Measurements from ENCODE around the gene EEF1B2. TPM values are rescaled to one million over a fixed set of nuclear protein-coding genes. Genes with fewer than 3 reads are reported as not detected.

The EEF1B2 gene
- total RNA-seq, 1 experiment from 2014 or later, result 768 TPM

DNA sequence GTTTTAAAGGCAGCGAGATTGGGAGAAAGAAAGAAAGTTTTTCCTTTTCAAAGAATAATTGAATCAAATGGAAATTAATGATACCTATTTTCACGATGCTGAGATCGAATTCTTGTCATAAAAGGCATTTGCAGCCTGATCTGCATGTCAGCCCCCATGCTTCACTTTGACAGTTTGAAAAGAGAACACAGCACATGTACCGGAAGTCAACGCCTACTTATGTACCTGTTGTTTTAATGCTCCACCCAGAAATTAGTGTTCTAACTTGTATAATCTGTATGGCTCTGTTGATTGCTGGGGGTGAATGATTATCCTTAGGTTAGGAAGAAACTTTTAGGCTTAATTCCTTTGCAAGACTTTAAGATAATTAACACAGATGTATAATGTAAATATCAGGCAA is 31.0 kb downstream of the EEF1B2 start:
- Histone ChIP-seq H2BK20ac (ENCODE audit: low read depth, low read length, poor library complexity, severe bottlenecking) (no peak overlapping the region), H3K4ac (ENCODE audit: low read depth, low read length) (no peak overlapping the region), H3K4me1 (ENCODE audit: insufficient read depth, low read length) (no peaks in the 10 kb centered on the region), H4K5ac (ENCODE audit: insufficient read length, low read depth, low read length) (no peak overlapping the region), H3K27me3 (ENCODE audit: insufficient read depth, low read length) (no peaks in the 10 kb centered on the region), H3T11ph (ENCODE audit: low read length) (no peak overlapping the region), H3K23ac (ENCODE audit: insufficient read length, low read depth, low read length) (no peak overlapping the region), H2AFZ (ENCODE audit: low read length) (no peak overlapping the region), H3K4me2 (ENCODE audit: insufficient read depth, insufficient read length, low read length) (no peak overlapping the region), H3K79me2 (ENCODE audit: insufficient read depth, low read length) (no peaks in the 10 kb centered on the region), H2BK15ac (ENCODE audit: low read depth, low read length) (no peak overlapping the region), H2AK5ac (ENCODE audit: insufficient read length, low read length) (no peak overlapping the region), H3K79me1 (ENCODE audit: insufficient read depth, low read depth, low read length, poor library complexity, severe bottlenecking) (no peaks in the 10 kb centered on the region), H3K9ac (ENCODE audit: extremely low read depth, insufficient read length, low read length) (no peak overlapping the region), H2BK120ac (ENCODE audit: low read depth, low read length, poor library complexity, severe bottlenecking) (no peak overlapping the region), H4K20me1 (ENCODE audit: control insufficient read depth, insufficient read depth, insufficient read length) (no peaks in the 10 kb centered on the region), H3K56ac (ENCODE audit: insufficient read length, low read depth, low read length) (no peak overlapping the region), H3K27ac (ENCODE audit: insufficient read length, low read depth, low read length) (no peak overlapping the region), H2BK5ac (ENCODE audit: insufficient read length, low read length) (no peak overlapping the region), H3K9me3 (ENCODE audit: control insufficient read depth, low read depth, low read length) (no peaks in the 10 kb centered on the region), H3K14ac (ENCODE audit: insufficient read depth, low read length) (no peak overlapping the region), H3K23me2 (ENCODE audit: insufficient read length, low read depth, low read length, poor library complexity, severe bottlenecking) (no peaks in the 10 kb centered on the region), H2BK12ac (ENCODE audit: insufficient read length, low read depth, low read length) (no peak overlapping the region), H4K8ac (replicated peaks; ENCODE audit: insufficient read length, low read depth, low read length) (no peak overlapping the region), H3K18ac (ENCODE audit: insufficient read length, low read depth, low read length) (no peak overlapping the region), H4K91ac (ENCODE audit: insufficient read length, low read depth, low read length) (no peak overlapping the region)
- Mint-ChIP-seq H3K36me3 (ENCODE audit: insufficient read depth in 1 of 3, low read depth in 3 of 3) (no peaks in the 10 kb centered on the region), H3K4me1 (peaks cover 5 to 6% of the 10 kb centered on the region in 2 experiments), H3K27ac (no peak overlapping the region), H3K27me3 (ENCODE audit: low read depth) (no peaks in the 10 kb centered on the region), H3K9me3 (no peaks in the 10 kb centered on the region), H3K4me3 (no peak overlapping the region)
- DNase-seq, result no peak
- WGBS (ENCODE audit: extremely low coverage, insufficient read length, low lambda C conversion rate), result no CpG with 5 or more reads among the region's 5 CpGs
- no peak for TF ChIP-seq CTCF (conservative IDR thresholded peaks at IDR 0.05)

Measured in H9 (cell line).